ENCODE measurements around the gene BCAS3. TPM values are rescaled to one million over a fixed set of nuclear protein-coding genes. Genes with fewer than 3 reads are reported as not detected.

BCAS3 gene
- total RNA-seq, 4 donors from 2014 or later: 18.7 to 37.8 (median 24.9) TPM

DNA sequence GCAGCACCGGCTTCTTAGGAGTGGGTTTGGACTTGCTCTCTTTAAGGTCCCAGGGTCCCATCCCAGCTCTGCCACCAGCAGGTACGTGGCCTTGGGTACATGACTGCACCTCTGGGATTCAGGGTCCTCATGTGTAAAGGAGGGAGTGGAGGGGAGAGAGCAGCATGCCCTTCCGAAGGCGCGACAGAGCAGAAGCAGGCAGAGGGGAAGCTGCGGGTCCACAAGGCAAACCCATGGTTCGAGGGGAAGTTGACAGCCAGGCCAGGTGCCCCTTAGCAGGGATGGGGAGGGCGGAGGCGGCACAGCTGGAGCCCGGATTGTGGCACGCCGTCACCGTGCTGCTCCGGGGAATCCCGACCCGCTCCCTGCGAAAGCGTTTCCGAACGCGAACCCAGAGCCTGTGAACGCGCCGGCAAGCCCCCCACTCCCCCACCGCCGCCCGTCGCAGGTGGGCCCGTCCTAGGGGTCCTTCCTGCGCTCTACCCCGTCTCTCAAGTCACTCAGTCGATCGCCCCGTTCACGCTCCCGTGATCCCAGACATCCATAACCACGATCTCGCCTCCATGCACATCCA, 717.8 kb downstream of the BCAS3 start:
- TF ChIP-seq, protein P1, sequence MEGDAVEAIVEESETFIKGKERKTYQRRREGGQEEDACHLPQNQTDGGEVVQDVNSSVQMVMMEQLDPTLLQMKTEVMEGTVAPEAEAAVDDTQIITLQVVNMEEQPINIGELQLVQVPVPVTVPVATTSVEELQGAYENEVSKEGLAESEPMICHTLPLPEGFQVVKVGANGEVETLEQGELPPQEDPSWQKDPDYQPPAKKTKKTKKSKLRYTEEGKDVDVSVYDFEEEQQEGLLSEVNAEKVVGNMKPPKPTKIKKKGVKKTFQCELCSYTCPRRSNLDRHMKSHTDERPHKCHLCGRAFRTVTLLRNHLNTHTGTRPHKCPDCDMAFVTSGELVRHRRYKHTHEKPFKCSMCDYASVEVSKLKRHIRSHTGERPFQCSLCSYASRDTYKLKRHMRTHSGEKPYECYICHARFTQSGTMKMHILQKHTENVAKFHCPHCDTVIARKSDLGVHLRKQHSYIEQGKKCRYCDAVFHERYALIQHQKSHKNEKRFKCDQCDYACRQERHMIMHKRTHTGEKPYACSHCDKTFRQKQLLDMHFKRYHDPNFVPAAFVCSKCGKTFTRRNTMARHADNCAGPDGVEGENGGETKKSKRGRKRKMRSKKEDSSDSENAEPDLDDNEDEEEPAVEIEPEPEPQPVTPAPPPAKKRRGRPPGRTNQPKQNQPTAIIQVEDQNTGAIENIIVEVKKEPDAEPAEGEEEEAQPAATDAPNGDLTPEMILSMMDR (IDR thresholded peaks at IDR 0.05): no peak
- DNase-seq (ENCODE audit: low spot score) (no peak), ATAC-seq (ENCODE audit: low FRiP score) (no peak)

DNA sequence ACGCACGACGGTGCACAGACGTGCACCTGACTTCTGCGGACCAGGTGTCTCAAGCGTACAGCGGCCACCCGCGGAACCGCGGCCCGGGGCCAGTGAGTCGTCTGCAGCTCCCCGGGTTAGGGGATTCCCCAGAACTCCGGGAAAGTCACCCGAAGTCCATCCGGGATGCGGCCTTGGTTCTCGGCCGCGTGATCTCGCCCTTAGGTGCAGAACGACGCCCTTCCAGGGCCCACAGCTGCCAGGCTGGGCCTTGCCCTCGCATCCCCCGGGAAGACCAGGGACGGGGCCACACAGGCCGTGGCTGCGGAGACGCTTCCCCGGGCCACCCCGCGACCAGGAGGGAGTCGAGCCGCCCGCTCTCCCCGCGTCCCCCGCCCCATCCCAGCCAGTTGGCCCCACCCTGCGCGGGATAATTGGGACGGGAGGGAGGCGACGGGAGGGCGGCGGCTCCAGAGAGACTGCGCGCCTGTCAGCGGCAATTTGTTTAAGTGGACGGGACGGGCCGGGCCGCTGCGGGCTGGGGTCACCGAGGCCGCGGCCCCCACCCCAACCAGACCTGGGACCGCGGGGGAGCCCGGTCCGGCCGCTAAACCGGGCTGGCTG, 718.4 kb downstream of the BCAS3 start:
- TF ChIP-seq, protein P1 (IDR thresholded peaks at IDR 0.05): no peak
- ATAC-seq (ENCODE audit: low FRiP score) (no peak), DNase-seq (ENCODE audit: low spot score) (no peak)

- no peak for ATAC-seq (ENCODE audit: low FRiP score)
- TF ChIP-seq, protein P1 (IDR thresholded peaks at IDR 0.05): no peak
- no peak for DNase-seq (ENCODE audit: low spot score)
Measured at GRCh38 chr17:61396586-61397085, 719.0 kb downstream of the BCAS3 start.

GRCh38 chr17:61397086-61397842, 719.6 kb downstream of the BCAS3 start:
- TF ChIP-seq, protein P1 (IDR thresholded peaks at IDR 0.05): no peak
- ATAC-seq (ENCODE audit: low FRiP score) (no peak), DNase-seq (ENCODE audit: low spot score) (no peak)

GRCh38 chr17:61398721-61399130, 721.1 kb downstream of the BCAS3 start:
- TF ChIP-seq, protein P1 (IDR thresholded peaks at IDR 0.05): no peak
- DNase-seq (ENCODE audit: low spot score) (no peak), ATAC-seq (ENCODE audit: low FRiP score) (no peak)

GRCh38 chr17:61399131-61400065, 721.7 kb downstream of the BCAS3 start, which contains the start of gene TBX2:
Gene TBX2, plus strand, starts transcription at chr17:61399843. Its CDS starts 334 bp downstream, at chr17:61400177.
- TF ChIP-seq, protein P1 (IDR thresholded peaks at IDR 0.05): no peak
- no peak for DNase-seq (ENCODE audit: low spot score)
- peak; percentile 39 for ATAC-seq (ENCODE audit: low FRiP score)
